ENCODE measurements around the gene LAMA3.

Gene LAMA3

DNA sequence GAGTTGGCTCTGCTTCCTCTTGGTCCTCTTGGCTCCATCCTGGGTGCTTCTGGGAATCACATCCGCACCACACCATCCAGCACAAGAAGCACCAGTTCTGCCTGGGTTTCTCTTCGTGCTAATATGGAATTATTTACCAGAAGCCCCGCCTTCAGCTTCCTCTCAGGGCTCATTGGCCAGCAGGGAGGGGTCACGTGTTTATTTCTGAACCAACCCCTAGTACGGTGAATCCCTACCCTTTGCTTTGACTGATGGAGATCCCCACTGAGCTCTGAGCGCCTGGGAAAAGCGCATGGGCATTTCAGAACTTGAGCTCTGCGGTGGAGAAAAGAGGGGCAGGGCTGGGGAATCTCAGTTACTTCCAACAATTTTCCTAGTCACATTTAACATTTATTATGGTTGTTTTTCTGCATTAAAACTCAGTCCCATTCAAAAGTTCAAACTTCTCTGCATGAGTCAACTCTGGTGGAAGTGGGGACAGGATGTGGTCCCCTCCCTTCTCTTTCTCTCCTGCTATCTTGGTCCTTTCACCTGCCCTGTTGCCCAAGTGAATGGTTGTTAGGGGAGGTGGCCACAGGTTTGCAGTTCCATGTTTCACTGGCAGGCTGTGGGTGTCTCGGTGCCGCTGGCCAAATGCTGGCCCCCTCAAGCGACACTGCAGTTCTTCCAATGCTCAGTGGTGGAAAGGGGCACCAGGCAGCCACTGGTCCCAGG is 248.9 kb downstream of the LAMA3 start:
- no peak for DNase-seq (ENCODE audit: low read depth)

DNA sequence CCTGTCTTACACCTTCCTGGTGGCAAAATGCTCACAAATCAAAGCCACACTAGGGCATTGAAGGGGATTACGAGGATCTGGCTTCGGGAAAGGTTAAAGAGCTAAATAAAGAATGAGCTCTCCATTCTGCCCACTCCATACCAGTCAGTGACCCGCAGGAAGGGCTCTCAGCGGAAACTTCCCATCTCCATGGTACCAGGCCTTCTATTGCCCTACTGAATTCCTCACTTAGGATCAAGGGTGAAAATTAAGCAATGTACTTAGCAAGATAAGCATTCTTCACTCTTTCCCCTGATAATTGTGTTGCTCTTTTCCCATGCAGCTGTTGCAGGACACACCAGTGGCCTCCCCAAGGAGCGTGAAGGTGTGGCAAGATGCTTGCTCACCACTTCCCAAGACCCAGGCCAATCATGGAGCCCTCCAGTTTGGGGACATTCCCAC is 249.7 kb downstream of the LAMA3 start:
- no peak for DNase-seq (ENCODE audit: low read depth)

DNA sequence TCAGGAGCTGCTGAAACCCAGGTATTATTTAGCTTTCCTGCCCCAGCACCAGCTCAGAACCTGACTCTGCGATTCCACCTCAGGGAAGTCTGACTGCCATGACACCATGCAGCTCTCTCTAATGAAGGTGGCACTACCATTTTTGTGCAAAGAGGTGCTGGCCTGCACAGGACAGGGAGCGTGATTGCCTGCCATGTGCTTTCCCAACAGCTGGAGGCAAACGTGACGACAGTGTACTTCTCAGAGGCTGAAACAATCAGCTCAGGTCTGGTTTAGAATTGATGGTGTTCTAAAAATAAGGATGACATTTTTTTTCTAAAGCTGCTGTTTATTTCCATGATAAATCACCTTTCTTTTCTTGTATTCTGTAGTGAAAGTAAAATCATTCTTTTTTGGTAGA is 250.1 kb downstream of the LAMA3 start:
- DNase-seq (ENCODE audit: low read depth), result no peak

DNA sequence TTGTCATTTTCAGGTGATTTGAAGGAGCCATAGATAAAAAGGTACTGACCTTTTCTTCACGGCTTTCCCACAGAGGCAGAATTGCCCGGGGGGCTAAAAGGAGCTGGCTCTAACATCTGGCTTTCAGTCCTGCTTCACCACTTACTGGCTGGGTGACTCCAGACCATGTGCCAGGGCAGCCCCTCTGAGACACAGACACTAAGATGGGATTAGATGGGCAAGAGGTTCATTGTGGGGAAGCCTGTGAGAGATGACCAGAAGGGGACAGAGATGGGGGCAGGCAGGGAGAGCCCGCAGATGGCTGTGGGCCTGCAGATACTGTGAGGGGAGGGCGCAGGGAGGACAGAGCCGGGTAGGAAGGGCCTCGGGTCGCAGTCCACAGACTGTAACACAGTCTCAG is 250.6 kb downstream of the LAMA3 start:
- no peak for DNase-seq (ENCODE audit: low read depth)

DNA sequence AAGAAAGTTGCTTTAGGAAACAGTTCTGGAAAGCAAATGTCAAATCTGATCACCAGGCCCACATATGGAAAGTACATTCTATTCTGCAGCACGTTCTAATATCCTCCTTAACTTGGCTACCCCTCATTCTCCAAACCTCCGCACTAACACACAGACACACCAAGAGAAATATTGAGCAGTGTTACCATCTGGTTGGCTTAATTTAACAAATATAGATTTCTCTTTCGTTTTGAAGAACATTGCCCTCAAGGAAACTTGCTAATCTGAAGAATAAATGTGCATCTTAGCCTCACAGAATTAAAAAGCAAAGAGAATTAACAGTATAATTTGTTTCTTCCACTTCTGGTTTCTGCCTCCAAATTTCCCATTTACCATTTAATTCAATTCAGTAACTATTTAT is 252.5 kb downstream of the LAMA3 start:
- DNase-seq (ENCODE audit: low read depth), result no peak

DNA sequence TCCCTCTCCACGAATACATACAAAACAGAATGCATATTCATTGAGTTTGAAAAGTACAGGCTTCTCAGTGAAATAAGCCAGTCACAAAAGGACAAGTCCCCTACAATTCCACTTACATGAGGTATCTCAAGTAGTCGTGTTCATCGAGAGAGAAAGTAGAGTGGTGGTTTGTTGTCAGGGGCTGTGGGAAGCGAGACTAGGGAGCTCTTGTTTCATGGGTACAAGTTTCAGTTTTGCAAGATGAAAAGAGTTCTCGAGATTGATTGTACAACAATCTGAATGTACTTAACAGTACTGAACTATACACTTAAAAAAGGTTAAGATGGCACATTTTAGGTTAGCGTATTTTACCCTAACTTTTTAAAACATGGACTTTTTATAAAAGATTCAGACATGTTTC is 253.9 kb downstream of the LAMA3 start:
- no peak for DNase-seq (ENCODE audit: low read depth)

DNA sequence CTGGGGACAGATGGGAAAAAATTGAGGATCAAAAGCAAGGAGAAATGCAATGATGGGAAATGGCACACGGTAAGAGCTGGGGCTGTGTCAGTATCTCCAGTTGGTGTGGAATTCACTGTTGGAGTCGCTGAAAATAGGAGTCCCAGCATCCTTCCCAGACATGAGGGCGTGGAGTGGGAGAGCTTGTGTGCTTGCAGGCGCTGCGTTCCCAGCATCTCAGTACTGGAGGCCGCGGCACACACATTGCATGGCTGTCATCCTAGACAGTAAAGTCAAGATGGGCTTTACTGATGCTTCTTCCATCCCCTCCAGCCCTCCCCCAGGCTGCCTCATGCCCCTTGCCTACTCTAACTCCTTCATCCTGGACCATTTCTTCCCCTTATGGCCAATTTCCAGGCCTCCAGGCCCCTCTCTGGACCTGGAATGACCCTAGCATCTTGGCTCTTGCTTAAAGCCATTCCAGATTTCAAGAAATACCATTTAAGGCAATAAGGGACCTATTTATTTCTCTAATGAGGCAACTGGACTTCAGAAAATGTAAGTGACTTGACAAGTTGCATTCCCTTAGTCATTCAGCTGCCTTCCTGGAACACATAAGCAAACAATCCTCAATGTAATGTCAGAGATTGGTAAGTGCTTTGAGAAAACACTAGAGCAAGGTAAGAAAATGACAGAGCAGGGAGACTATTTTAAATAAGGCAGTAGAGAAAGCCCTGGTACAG is 254.8 kb downstream of the LAMA3 start:
- DNase-seq (ENCODE audit: low read depth), result no peak

DNA sequence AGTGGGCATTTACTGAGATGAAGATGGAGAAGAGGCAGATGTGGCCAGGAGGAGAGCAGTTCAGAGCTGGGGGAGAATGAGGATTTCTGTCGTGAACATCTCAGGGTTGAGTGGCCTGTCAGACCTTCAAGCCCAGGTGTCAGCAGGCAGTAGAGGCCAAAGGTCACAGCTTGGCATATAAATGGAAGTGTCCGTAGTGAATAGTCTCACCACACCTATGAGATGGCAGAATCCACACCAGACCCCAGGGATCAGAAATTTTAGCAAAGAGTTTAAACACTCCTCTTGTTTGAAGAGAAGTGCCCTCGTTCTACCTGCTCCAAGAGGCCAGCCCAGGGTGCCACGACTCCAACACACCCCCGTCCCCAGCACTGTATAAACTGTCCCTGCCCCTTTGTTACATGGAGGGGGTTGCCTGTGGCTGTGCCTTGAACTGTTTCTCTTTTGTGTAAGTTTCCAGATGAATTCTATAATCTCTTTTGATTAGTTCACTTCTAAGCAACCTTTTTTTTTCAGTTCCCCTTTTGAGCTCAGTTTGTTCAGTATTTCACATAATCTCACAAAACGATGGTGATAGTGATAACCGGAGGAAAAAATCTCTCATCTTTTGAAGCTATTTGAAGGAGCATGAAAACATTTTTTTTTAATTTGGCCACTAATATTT is 256.3 kb downstream of the LAMA3 start:
- no peak for DNase-seq (ENCODE audit: low read depth)

DNA sequence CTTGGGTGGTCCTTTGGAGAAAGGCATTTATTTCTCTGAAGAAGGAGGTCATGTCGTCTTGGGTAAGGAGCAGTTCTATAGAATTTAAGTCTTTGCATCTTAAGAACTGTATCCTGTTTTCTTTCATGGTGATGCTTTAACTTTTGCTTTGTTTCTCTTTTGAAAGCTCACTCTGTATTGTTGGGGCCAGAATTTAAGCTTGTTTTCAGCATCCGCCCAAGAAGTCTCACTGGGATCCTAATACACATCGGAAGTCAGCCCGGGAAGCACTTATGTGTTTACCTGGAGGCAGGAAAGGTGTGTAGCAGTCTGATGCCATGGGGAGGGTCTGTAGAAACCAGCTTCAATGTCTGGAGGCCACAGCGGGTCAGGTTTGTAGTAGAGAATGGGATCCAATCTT is 260.6 kb downstream of the LAMA3 start:
- no peak for DNase-seq (ENCODE audit: low read depth)

DNA sequence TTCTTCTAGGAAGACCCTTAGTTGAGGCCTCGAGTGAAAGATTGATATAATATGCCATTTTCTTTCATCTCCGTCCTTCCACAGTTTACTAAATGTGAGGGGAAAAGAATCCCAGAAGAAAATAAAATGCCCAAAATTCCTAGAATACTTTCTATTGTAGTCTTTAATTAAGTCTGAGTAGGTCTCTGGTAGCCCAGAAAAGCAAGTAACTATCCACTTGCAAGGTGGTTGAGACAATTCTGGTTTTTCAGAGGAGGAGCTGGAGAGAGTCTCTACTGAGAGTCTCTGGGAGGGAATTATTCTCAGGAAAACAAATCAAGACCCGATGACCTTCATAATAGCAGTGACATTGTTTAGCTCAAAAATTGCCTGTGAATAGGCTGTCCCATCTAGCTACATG is 261.4 kb downstream of the LAMA3 start:
- no peak for DNase-seq (ENCODE audit: low read depth)

DNA sequence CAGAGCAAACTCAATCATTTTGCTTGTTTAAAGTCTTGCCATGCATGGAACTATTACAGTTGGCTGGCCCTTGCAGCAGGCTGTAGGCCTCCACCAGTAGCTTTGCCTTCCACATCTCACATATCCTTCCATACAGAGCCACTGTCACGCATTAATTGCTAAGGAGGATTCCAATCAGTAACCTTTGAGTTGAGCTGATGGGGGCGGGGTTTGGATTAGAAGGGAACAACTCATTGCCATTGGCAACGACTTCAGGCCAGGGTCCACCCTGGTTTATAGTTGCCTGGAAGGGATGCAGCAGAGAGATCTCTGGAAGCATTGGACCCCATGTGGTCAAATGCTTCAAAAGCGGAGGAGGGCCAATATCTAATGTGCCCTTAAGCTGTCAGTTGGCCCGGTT is 262.0 kb downstream of the LAMA3 start:
- DNase-seq (ENCODE audit: low read depth), result no peak

DNA sequence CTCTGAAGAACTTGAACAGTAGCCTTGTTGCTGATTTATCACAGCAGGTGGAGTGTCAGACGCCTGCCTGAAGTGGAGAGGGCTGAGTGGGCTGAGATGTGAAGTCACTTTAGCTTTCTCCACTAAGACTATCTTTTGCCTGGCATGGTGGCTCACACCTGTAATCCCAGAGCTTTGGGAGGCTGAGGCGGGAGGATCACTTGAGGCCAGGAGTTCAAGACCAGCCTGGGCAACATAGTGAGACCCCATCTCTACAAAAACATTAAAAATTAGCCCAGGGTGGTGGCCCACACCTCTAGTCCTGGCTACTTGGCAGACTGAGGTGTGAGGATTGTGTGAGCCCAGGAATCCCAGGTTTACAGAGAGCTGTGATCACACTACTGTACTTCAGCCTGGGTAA is 264.7 kb downstream of the LAMA3 start:
- no peak for DNase-seq (ENCODE audit: low read depth)

DNA sequence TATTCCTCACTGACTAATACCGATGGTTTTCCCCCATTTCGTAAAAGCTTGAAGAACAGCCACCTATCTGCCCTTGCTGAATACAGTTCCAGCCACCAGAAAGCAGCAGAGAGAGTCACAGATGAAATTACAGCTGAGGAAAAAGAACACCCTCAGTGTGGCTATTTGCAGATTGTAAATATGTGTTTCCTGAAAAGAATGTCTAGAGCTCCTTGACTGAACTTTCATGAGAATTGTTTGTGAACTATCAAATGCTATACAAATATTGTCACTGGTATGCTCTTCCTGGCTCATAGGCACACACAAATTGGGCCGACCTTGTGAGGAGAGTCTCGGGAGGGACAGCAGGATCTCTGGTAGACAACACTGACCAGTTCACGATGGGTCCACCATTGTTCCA is 267.2 kb downstream of the LAMA3 start:
- no peak for DNase-seq (ENCODE audit: low read depth)

DNA sequence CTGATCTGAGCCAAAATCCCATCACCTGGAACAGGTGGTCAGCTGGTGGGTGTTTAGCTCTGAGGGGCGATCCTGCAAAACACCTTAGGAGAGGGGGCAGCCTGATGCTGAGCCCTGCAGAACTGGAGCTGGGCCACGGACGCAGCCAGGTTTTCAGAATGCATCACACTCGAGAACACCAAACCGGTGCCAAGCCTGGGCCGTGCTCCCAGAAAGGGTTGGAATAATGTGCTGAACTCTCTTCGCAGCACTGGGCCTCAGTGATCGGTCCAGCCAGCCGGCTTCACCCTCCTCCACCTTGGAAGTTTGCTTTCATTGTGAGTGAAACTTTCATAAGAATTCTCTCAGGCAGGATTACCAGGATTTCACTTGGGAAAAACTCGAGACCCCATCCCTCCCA is 268.8 kb downstream of the LAMA3 start:
- no peak for DNase-seq (ENCODE audit: low read depth)

DNA sequence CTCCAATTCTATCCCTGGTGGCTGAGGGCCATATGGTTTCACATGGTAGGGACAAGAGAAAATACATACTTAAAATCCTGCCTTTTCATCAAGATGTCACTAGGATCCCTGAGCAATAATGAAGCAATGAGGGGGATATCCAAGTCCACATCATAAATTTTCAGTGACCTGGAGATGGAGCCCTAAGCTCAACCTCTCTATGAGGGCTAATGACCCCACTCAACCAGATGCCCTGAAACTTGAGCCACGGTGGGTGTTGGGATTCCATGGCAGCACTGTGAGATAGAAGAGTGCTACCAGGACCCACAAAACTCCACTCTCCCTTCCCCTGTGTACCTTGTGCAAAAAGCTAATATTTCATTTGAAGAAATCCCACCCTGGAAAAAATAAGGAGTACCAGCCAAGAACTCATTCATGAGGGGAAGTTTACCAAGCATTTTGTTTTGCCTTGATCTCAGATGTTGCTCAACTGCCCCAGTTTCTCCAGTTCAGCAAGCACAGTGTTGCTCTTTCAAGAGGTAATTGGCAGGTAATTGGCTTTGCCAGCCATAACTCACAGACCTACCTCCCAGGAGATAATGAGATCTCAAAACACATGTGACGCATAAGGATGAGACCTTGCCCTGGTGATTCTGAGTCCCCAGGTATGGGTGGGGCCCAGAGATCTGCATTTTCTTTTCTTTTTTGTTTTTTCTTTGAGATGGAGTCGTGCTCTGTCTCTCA is 274.4 kb downstream of the LAMA3 start:
- no peak for DNase-seq (ENCODE audit: low read depth)

DNA sequence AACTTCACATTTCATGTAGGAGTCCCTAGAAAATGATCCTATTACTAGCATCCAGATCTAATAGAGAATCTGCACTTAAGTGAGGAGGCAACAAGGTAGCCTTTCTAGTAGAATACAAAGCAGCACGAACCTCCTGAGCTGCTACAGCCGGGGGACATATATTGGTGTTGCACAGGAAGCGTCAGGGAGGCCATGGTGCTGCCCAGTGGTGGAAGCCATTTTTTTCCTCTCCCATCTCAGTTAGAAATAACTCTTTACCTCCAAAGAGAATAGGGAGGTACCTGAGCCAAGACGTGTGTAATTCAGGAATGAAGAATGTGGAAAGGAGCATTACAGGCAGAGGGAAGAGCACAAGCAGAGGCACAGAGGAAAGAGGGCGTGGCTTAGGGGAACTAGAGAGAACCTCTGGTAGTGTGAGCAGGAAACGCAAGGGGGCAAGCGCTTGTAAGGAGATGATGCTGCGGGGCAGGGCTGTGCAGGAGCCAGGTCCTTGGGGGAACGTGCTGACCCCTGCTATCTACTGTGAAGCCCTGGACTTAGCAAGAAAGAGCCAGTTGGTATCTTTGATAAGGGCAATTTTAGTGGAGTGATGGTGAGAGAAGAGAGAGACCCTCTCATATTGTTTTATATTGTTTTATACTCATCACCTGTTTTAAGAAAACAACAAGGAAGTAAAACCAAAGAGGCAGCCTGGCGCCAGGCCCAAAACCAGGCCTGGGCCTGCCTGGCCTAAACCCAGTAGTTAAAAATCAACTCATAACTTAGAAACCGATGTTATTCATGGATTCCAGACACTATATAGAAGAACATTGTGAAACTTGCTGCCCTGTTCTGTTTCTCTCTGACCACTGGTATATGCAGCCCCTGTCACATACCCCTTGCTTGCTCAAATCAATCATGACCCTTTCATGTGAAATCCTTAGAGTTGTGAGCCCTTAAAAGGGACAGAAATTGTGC is 275.3 kb downstream of the LAMA3 start:
- peak; percentile 37 for DNase-seq (ENCODE audit: low read depth)

DNA sequence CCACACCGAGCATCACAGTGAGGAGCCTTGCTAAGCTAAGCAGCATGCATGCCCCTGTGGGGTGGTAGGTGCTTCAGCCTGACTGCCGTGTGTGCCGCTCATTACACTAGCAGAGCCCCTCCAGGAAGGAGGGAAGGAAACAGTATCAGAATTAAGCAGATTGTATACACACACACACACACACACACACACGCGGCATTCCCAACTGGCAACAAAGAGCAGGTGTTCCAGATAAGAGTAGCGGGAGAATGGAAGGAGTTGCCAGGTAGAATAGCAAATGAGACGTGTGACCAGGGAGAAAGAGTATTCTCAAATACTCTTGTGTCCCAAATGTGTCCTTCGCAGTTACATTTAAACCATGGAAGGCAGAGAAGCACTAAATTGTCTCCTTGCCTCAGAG is 277.7 kb downstream of the LAMA3 start:
- DNase-seq (ENCODE audit: low read depth), result no peak

DNA sequence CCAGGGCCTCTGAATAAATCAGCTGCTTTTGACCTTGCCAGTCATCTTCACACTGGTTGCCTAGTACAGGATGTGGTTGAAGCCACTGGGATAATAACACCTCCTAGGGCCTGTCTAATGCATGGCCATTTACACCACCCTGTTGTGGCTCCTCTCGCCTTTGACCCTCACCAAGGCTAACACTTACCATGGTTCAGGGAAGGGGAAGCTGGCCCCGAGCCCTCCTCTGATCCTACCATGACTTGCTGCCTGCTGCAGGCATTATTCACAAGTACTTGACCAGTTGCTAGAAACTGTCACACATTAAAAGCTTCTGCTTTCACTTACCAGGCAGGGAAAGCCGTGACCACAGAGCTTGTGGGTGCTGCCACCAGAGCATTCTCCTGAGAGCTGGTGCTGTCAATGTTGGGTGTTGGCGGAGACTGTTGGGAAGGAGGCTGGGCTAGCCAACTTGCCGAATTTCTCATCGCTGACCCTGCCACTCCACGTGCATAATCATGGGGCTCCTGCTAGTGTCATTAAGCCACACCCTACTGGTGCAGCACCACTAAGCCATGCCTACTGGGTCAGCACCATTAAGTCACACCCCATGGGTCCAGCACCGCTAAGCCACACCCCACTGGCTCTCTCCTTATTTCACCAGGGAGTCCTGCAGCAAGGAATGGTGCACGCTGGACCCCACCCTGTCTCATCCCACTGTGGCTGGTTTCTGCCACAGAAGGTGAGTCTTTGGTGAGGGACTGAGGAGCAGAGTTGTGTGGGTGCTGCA is 278.3 kb downstream of the LAMA3 start:
- no peak for DNase-seq (ENCODE audit: low read depth)

DNA sequence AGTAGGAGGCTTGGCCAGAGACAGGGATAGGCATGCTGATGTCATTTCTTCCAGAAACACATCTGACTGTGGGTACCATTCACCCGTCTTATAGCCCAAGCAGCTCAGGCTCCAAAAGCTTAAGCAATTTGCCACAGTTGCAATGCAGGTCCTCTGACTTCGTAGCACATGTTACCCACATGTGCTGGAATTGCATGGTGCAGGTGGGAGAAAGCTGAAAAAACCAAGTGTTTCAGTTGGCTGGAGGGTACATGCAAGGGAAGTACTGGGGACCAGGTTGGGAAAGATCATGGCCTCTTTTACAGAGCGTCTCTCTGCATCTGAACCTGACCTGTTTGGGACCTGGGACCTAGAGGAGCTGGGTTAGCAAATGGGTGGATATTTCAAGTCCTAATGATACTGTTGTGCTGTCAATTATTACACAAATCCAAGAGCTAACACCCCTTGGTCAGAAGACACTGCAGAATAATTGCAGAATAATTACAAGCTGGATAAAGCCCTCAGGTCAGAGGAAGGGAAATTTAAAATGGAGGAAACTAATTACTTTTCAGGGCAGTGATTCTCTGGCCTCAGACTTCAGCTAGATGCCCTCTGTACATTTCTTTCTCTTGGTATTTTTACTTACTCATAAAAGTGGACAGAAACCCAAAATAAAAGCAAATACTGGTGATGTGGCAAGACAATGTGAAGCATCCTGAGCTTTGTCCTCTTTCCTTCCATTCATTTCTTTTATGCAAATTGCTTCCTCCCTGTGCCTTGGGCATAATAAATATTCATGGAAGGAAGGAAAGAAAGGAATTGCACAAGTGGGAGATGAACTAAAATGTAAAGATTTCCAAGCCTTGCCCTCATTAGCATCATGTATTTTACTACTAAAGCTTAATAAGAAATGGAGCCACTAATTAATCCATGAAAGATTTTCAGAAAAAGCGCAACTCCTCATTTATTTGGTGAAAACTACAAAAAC is 279.7 kb downstream of the LAMA3 start:
- no peak for DNase-seq (ENCODE audit: low read depth)

Measured in T follicular helper cell (primary cell).